SK-N-SH (cell line): ENCODE results near the gene PFKFB3. TPM values are rescaled to one million over a fixed set of nuclear protein-coding genes. Genes with fewer than 3 reads are reported as not detected.
A peak's percentile ranks its signal among the peaks of the same experiment; 100 is the strongest.

Source experiments
- CTCF ChIA-PET: fragments of 300-600, 350-600 bp; formaldehyde crosslinking; extraction: SDS; loops from one replicate; lab custom pipeline; 2021; lab: Yijun Ruan, JAX
- POLR2A ChIA-PET: fragments of 350-600 bp; sonication (Branson Sonifier 250); formaldehyde crosslinking; extraction: SDS; loops from one replicate; lab custom pipeline; 2020; ENCODE audit warnings: antibody characterized with exemption, inconsistent platforms; lab: Yijun Ruan, JAX
- DNase-seq: peaks from one replicate; pipeline ENCODE4 v3.0.0; 2012
- H2AFZ ChIP-seq: fragments of 200-600 bp; sonication (generic); 2 replicates; pipeline ENCODE4 v1.8.1; 2016; ENCODE audit warnings: antibody characterized with exemption, mild to moderate bottlenecking, low read depth
- H3F3A ChIP-seq: fragments of 200-600 bp; sonication (generic); replicated peaks from 2 replicates; pipeline ENCODE3; 2016; ENCODE audit warnings: antibody characterized with exemption, mild to moderate bottlenecking; ENCODE audit not compliant: insufficient read depth
- H3K27ac ChIP-seq, 2 experiments: fragments of 200-500 bp in 1 of 2; fragments of 200-600 bp in 1 of 2; sonication (Bioruptor generic) in 1 of 2; sonication (generic), shearing (Covaris generic) in 1 of 2; 2 replicates each; pipeline versions ENCODE4 v1.5.1 to v1.6.1; 2014 to 2016; ENCODE audit warnings: low read depth in 2 of 2, inconsistent platforms in 1 of 2, low read length in 1 of 2, mild to moderate bottlenecking in 1 of 2, mixed read lengths in 1 of 2
- H3K27me3 ChIP-seq: fragments of 200-600 bp; sonication (generic), shearing (Covaris generic); 2 replicates; pipeline ENCODE4 v1.6.1; 2016; ENCODE audit warnings: mixed run types; ENCODE audit not compliant: insufficient read depth
- H3K36me3 ChIP-seq, 2 experiments: fragments of 200-500 bp in 1 of 2; fragments of 200-600 bp in 1 of 2; sonication (Bioruptor generic) in 1 of 2; sonication (generic) in 1 of 2; replicated peaks in 1 of 2; 2 replicates each; pipeline versions ENCODE3 to v1.5.1; 2014 to 2016; ENCODE audit warnings: low read length in 1 of 2, mild to moderate bottlenecking in 1 of 2; ENCODE audit not compliant: insufficient read depth in 2 of 2, control insufficient read depth in 1 of 2
- H3K4me1 ChIP-seq, 2 experiments: fragments of 200-500 bp in 1 of 2; fragments of 200-600 bp in 1 of 2; sonication (Bioruptor generic) in 1 of 2; sonication (generic), shearing (Covaris generic) in 1 of 2; 2 replicates each; pipeline versions ENCODE4 v1.5.1 to v1.6.1; 2014 to 2016; ENCODE audit warnings: low read depth in 1 of 2, low read length in 1 of 2, mixed run types in 1 of 2; ENCODE audit not compliant: insufficient read depth in 2 of 2, control insufficient read depth in 1 of 2
- H3K4me2 ChIP-seq: fragments of 200-600 bp; sonication (generic), shearing (Covaris generic); 2 replicates; pipeline ENCODE4 v1.6.1; 2017; ENCODE audit warnings: mixed run types
- H3K4me3 ChIP-seq, 2 experiments: fragments of 200-500 bp in 1 of 2; fragments of 200-600 bp in 1 of 2; sonication (Bioruptor generic) in 1 of 2; sonication (generic), shearing (Covaris generic) in 1 of 2; 2 replicates each; pipeline versions ENCODE4 v1.5.1 to v1.8.1; 2014 to 2016; ENCODE audit warnings: low read depth in 2 of 2, inconsistent platforms in 1 of 2, low read length in 1 of 2, mild to moderate bottlenecking in 1 of 2, mixed read lengths in 1 of 2, moderate library complexity in 1 of 2
- H3K79me2 ChIP-seq: fragments of 200-600 bp; sonication (generic); 2 replicates; pipeline ENCODE4 v1.8.1; 2017; ENCODE audit warnings: mild to moderate bottlenecking; ENCODE audit not compliant: insufficient read depth
- H3K9ac ChIP-seq: fragments of 200-600 bp; sonication (generic); 2 replicates; pipeline ENCODE4 v1.6.1; 2017; ENCODE audit warnings: mixed run types
- H3K9me2 ChIP-seq: fragments of 200-600 bp; sonication (generic); 2 replicates; pipeline ENCODE4 v1.6.1; 2017; ENCODE audit warnings: mixed run types
- H3K9me3 ChIP-seq: fragments of 200-600 bp; sonication (generic); 2 replicates; pipeline ENCODE4 v1.6.1; 2017; ENCODE audit warnings: mixed run types, mild to moderate bottlenecking, moderate library complexity
- H4K20me1 ChIP-seq: fragments of 200-600 bp; sonication (generic); 2 replicates; pipeline ENCODE4 v1.6.1; 2017; ENCODE audit warnings: mild to moderate bottlenecking, mixed run types; ENCODE audit not compliant: insufficient read depth
- CTCF ChIP-seq: fragments of 200-600 bp; sonication (generic); IDR thresholded peaks from 2 replicates; pipeline ENCODE4 v1.6.1; 2017; ENCODE audit warnings: antibody characterized with exemption, mild to moderate bottlenecking, moderate library complexity
- ELF1 ChIP-seq: IDR thresholded peaks from 2 replicates; pipeline ENCODE4 v1.4.0; 2012
- EZH2phosphoT487 ChIP-seq: fragments of 200-600 bp; sonication (generic); IDR thresholded peaks from 2 replicates; pipeline ENCODE4 v1.6.1; 2017; ENCODE audit warnings: low read depth, mixed run types, mild to moderate bottlenecking, antibody characterized with exemption, moderate library complexity, borderline replicate concordance
- MAX ChIP-seq: IDR thresholded peaks from 2 replicates; pipeline ENCODE4 v1.4.0; 2012; ENCODE audit warnings: low read depth
- MXI1 ChIP-seq: IDR thresholded peaks from 2 replicates; pipeline ENCODE4 v1.6.1; 2012; ENCODE audit warnings: mild to moderate bottlenecking, low read depth, low read length, improper control_type of control experiment
- NFIC ChIP-seq: IDR thresholded peaks from 2 replicates; pipeline ENCODE4 v1.4.0; 2012; ENCODE audit warnings: borderline replicate concordance
- POLR2AphosphoS5 ChIP-seq: IDR thresholded peaks from 2 replicates; pipeline ENCODE4 v1.6.1; 2012; ENCODE audit warnings: low read depth, low read length
- RCOR1 ChIP-seq: fragments of 150-350 bp; IDR thresholded peaks from 2 replicates; pipeline ENCODE4 v1.6.1; 2017; ENCODE audit warnings: antibody characterized with exemption, low read length
- RFX5 ChIP-seq: IDR thresholded peaks from 2 replicates; pipeline ENCODE4 v1.6.1; 2012; ENCODE audit warnings: mild to moderate bottlenecking, improper control_type of control experiment, low read length
- RXRA ChIP-seq: IDR thresholded peaks from 2 replicates; pipeline ENCODE4 v1.4.0; 2012; ENCODE audit warnings: low read depth, mild to moderate bottlenecking, borderline replicate concordance
- SIN3A ChIP-seq: IDR thresholded peaks from 2 replicates; pipeline ENCODE4 v1.6.1; 2012; ENCODE audit warnings: low read depth, mild to moderate bottlenecking, low read length, moderate library complexity, borderline replicate concordance
- TAF1 ChIP-seq: IDR thresholded peaks from 2 replicates; pipeline ENCODE4 v1.6.1; 2012; ENCODE audit warnings: low read depth, mild to moderate bottlenecking, low read length, moderate library complexity, borderline replicate concordance
- TCF12 ChIP-seq: IDR thresholded peaks from 2 replicates; pipeline ENCODE4 v1.4.0; 2012
- WGBS: methylation state at CpG from one replicate; pipeline ENCODE4 v1.1.6; 2017; ENCODE audit warnings: low lambda C conversion rate; 5-methylcytosine and 5-hydroxymethylcytosine counted together
- polyA plus RNA-seq, 3 experiments: library from polyadenylated mRNA; depleted of rRNA; stranded (reverse); fragments of >200 nt; gene quantifications; 2 replicates each; pipeline ENCODE4 v1.2.3, GENCODE V29; 2012

Gene PFKFB3
- polyA plus RNA-seq, 1 of the 3 experiments (the other 2 are of a cell fraction), result 59.7 TPM

GRCh38 chr10:6202098-6202683 is 541 bp upstream of the PFKFB3 start:
- peaks cover 41% of the 10 kb centered on the region for H3K79me2 ChIP-seq
- H3K4me3 ChIP-seq, result peak overlapping the region; percentile 74 to 79
- ChIA-PET CTCF (interaction anchor here (0.7 to 5.3 kb wide), 46 partner anchors 8 to 244 kb away, joined by 3 to 159 read pairs (median 4); no protein-coding TSS in a partner anchor), POLR2A (interaction anchor here (0.7 to 3.1 kb wide), 8 partner anchors 10 to 204 kb away, joined by 3 to 29 read pairs (median 5); no protein-coding TSS in a partner anchor)
- H3K27me3 ChIP-seq, result no peaks in the 10 kb centered on the region
- peak overlapping the region; percentile 54 for H3K9ac ChIP-seq
- 6% methylated on average over 20 of the region's 29 CpGs for WGBS
- H3K9me3 ChIP-seq, result no peaks in the 10 kb centered on the region
- H3K4me1 ChIP-seq, result peaks cover 9 to 16% of the 10 kb centered on the region in 2 experiments; a peak in 2 of 4 replicates
- H3K27ac ChIP-seq, result no peak overlapping the region; a peak in 1 of 4 replicates
- peaks cover 26% of the 10 kb centered on the region for H4K20me1 ChIP-seq
- H3F3A ChIP-seq, result peaks cover under 1% of the 10 kb centered on the region
- peak overlapping the region; percentile 57 for H2AFZ ChIP-seq
- no peaks in the 10 kb centered on the region for H3K36me3 ChIP-seq
- DNase-seq, result no peak
- TF ChIP-seq MAX (no peak), ELF1 (no peak), NFIC (no peak), RFX5 (no peak), EZH2phosphoT487 (no peak), TAF1 (no peak), SIN3A (no peak), RCOR1 (no peak), RXRA (no peak), TCF12 (no peak), POLR2AphosphoS5 (no peak)
- peak overlapping the region; percentile 96 for H3K4me2 ChIP-seq
- no peaks in the 10 kb centered on the region for H3K9me2 ChIP-seq

- WGBS, result 1% methylated on average over 20 of the region's 76 CpGs
- no peaks in the 10 kb centered on the region for H3K27me3 ChIP-seq
- peaks cover 0 to 5% of the 10 kb centered on the region in 2 experiments for H3K36me3 ChIP-seq
- TF ChIP-seq MXI1 (0 out of 2 replicates have a peak, but pooled peaks have one; percentile 31), TCF12 (no peak), CTCF (peak; percentile 37)
- H3K27ac ChIP-seq, result peak overlapping the region; percentile 64 to 95
- DNase-seq, result peak; percentile 92
- H2AFZ ChIP-seq, result peak overlapping the region; percentile 65; the same call in 1 of the 2 replicates
- peaks cover 2% of the 10 kb centered on the region for H3F3A ChIP-seq
- peaks cover 39% of the 10 kb centered on the region for H4K20me1 ChIP-seq
- H3K9me2 ChIP-seq, result no peaks in the 10 kb centered on the region
- H3K4me3 ChIP-seq, result peak overlapping the region; percentile 74 to 79
- ChIA-PET POLR2A (interaction anchor here (0.6 to 3.1 kb wide), 4 partner anchors 8 to 704 kb away, joined by 3 to 29 read pairs (median 8); partner anchors contain the start of gene CALML5), CTCF (interaction anchor here (0.7 to 5.3 kb wide), 25 partner anchors 9 to 206 kb away, joined by 3 to 159 read pairs (median 7); no protein-coding TSS in a partner anchor)
- peaks cover 54% of the 10 kb centered on the region for H3K79me2 ChIP-seq
- peak overlapping the region; percentile 96 for H3K4me2 ChIP-seq
- H3K9me3 ChIP-seq, result no peaks in the 10 kb centered on the region
- H3K9ac ChIP-seq, result peak overlapping the region; percentile 98
- peaks cover 9 to 17% of the 10 kb centered on the region in 2 experiments; a peak in 3 of 4 replicates for H3K4me1 ChIP-seq
Measured at GRCh38 chr10:6203331-6204062, 765 bp downstream of the PFKFB3 start.
